Thoracic aorta (tissue), 2 donors: ENCODE results near the gene PRDM15. TPM values are rescaled to one million over a fixed set of nuclear protein-coding genes. Genes with fewer than 3 reads are reported as not detected.

ENCODE experiments used
- ATAC-seq: fragments of 150-250 bp; one replicate; pipeline ENCODE4 v1.8.0; 2017; ENCODE audit warnings: low read depth; ENCODE audit not compliant: insufficient number of reproducible peaks, low FRiP score
- DNase-seq: peaks from one replicate; pipeline ENCODE4 v3.0.0-alpha.2; 2020; ENCODE audit warnings: low spot score
- H3K27ac ChIP-seq, 2 donors: fragments of 200-600 bp; sonication (generic); 1 replicate in 1 of 2; 2 replicates in 1 of 2; pipeline ENCODE4 v1.5.1; 2016; ENCODE audit warnings: mild to moderate bottlenecking in 2 of 2, moderate library complexity in 2 of 2
- H3K27me3 ChIP-seq: fragments of 200-600 bp; sonication (generic); replicated peaks from 2 replicates; pipeline ENCODE4 v1.6.0; 2016; ENCODE audit warnings: mild to moderate bottlenecking; ENCODE audit not compliant: insufficient read depth
- H3K36me3 ChIP-seq: fragments of 200-600 bp; sonication (generic); one replicate; pipeline ENCODE4 v1.5.1; 2016
- H3K4me1 ChIP-seq, 2 donors: fragments of 200-600 bp; sonication (generic); 1 replicate in 1 of 2; 2 replicates in 1 of 2; pipeline versions ENCODE4 v1.5.1 to v1.6.0; 2016; ENCODE audit warnings: low read depth in 2 of 2, mild to moderate bottlenecking in 1 of 2; ENCODE audit not compliant: control insufficient read depth in 1 of 2
- H3K4me3 ChIP-seq: fragments of 200-600 bp; sonication (generic); 2 replicates; pipeline ENCODE4 v1.5.1; 2016; ENCODE audit warnings: mild to moderate bottlenecking
- H3K9me3 ChIP-seq: fragments of 200-600 bp; sonication (generic); 2 replicates; pipeline ENCODE4 v1.5.1; 2016
- total RNA-seq, 2 donors: library from RNA; depleted of rRNA; stranded (reverse); fragments of >200 nt; gene quantifications; one replicate each; pipeline versions ENCODE4 v1.1.0 to v1.2.3, GENCODE V29; 2016
- TF ChIP-seq, protein P1 (sequence below): fragments of 200-600 bp; sonication (generic); IDR thresholded peaks from one replicate; pipeline ENCODE4 v1.5.1; 2019; ENCODE audit warnings: antibody characterized with exemption

Gene PRDM15
- total RNA-seq, 2 donors from 2014 or later: 9.0 to 14.9 TPM

DNA sequence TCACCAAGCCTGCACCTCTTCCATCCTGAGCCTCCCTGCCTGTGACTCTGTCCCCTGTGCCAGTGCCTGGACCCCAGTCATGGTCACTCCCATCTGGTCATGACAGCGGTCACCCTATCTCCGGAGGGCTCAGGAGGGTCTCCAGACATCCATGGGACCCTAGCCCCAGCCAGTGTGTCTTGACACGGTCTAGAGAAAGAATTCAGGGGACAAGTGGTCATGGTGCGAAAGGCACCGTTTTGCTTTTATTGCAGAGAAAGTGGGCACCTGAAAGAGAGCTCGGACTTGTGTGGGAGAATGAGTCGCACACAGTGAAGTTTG is 107.6 kb downstream of the PRDM15 start:
- Histone ChIP-seq H3K27ac (no peak overlapping the region), H3K4me3 (no peak overlapping the region), H3K9me3 (no peaks in the 10 kb centered on the region), H3K4me1 (peaks cover 0 to 20% of the 10 kb centered on the region in 2 donors), H3K27me3 (no peaks in the 10 kb centered on the region), H3K36me3 (no peaks in the 10 kb centered on the region)
- no peak for DNase-seq
- TF ChIP-seq, protein P1, sequence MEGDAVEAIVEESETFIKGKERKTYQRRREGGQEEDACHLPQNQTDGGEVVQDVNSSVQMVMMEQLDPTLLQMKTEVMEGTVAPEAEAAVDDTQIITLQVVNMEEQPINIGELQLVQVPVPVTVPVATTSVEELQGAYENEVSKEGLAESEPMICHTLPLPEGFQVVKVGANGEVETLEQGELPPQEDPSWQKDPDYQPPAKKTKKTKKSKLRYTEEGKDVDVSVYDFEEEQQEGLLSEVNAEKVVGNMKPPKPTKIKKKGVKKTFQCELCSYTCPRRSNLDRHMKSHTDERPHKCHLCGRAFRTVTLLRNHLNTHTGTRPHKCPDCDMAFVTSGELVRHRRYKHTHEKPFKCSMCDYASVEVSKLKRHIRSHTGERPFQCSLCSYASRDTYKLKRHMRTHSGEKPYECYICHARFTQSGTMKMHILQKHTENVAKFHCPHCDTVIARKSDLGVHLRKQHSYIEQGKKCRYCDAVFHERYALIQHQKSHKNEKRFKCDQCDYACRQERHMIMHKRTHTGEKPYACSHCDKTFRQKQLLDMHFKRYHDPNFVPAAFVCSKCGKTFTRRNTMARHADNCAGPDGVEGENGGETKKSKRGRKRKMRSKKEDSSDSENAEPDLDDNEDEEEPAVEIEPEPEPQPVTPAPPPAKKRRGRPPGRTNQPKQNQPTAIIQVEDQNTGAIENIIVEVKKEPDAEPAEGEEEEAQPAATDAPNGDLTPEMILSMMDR: no peak
- no peak for ATAC-seq

DNA sequence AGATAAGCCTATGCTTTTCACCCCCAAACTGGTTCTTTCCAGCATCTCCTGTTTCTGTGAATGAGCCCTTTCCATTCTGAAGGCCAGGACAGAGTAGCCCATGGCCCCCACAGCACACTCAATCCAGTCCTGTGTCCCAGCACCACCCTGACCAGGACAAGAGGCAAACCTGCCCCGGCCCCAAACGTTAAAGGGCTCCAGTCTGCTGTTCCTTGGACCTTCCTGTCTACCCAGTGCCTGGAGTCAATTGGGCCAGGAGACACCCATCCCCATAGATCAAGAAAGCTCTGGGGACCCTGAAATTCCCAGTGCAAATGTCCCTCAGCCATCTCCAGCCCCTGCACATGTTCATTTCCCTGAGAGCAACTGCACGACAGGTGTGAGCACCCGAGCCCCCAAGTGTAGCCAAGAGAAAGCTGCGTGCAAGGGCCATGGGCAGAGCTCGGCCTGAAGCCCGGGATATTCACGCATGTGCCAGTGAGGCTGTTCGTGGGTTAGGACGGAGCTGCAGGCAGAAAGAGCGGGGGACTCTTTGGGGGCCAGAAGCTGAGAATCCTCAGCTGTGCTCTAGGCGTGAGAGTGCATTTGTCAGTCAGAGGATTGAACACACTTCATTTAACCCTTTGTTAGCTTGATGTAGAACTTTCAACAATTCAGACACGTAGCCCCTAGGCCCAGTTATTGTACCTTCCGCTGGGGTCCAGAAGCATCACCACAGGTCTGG is 108.1 kb downstream of the PRDM15 start:
- ATAC-seq (no peak), DNase-seq (no peak)
- TF ChIP-seq, protein P1: no peak
- H3K36me3 ChIP-seq: no peaks in the 10 kb centered on the region
- H3K27me3 ChIP-seq: no peaks in the 10 kb centered on the region
- H3K4me1 ChIP-seq: peaks cover 0 to 26% of the 10 kb centered on the region in 2 donors
- H3K9me3 ChIP-seq: no peaks in the 10 kb centered on the region
- no peak overlapping the region for H3K4me3 ChIP-seq
- H3K27ac ChIP-seq: no peak overlapping the region

DNA sequence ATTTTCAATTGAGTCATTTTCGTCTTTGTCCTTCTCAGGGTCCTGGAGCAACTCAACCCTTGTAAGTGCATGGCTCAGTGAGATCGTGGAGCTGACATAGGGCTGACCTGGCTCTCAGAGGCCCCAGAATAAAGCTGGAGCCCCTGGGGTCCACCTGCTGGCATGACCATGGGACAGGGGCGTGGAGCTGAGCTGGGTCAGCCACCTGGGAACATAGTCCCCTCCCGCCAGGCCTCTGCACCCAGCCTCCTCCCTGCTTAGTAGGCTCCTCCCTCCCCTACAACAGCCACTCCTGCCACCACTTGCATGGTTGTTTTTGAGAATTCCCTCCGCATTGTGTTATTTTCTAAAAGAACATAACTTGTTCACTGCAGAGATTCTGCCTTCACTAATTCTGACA is 109.2 kb downstream of the PRDM15 start:
- DNase-seq (no peak), ATAC-seq (no peak)
- Histone ChIP-seq H3K36me3 (no peaks in the 10 kb centered on the region), H3K9me3 (no peaks in the 10 kb centered on the region), H3K27me3 (no peaks in the 10 kb centered on the region), H3K4me1 (peaks cover 0 to 28% of the 10 kb centered on the region in 2 donors), H3K27ac (no peak overlapping the region), H3K4me3 (no peak overlapping the region)
- TF ChIP-seq, protein P1: no peak

DNA sequence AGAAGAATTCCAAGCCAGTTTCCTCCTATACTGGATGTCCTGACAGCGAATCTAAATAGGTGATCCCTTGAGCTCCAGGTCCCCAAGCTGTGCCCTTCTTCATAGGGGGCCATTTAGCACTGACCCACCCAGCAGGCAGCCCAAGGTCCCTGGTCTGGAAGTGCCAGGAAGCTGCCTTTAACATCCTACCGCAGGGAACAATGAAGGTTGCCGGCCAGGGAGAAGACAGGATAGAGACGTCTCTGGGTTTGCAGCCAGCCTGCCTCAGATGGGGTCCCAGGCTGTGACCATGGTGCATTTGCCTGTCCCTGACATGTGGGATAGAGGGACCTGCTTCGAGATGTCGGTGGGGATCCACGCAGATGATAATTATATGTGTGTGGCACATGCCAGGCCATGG is 109.6 kb downstream of the PRDM15 start:
- TF ChIP-seq, protein P1: no peak
- no peak for DNase-seq
- H3K27me3 ChIP-seq: no peaks in the 10 kb centered on the region
- H3K36me3 ChIP-seq: no peaks in the 10 kb centered on the region
- no peak overlapping the region for H3K4me3 ChIP-seq
- peaks cover 0 to 28% of the 10 kb centered on the region in 2 donors for H3K4me1 ChIP-seq
- H3K9me3 ChIP-seq: no peaks in the 10 kb centered on the region
- no peak for ATAC-seq
- no peak overlapping the region for H3K27ac ChIP-seq

DNA sequence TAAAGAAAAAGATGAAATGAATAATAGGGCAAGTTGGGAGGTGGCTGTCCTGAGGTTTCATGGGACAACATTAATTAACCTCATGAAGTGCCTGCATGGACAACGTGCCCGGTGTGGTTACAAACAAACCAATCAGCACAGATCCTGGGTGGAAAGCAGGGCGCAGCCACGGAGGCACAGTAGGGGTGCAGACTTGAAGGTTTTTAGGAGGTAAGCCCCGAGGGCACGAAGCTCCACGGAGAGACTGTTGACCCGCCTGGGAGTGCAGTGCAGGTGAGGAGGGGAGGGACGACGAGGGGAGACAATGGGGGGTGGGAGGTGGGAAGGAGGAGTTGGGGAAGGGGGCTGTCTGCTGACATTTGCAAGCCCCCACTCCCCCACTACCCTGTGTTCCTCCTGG is 110.0 kb downstream of the PRDM15 start:
- DNase-seq: no peak
- TF ChIP-seq, protein P1: no peak
- no peak for ATAC-seq
- H3K27me3 ChIP-seq: no peaks in the 10 kb centered on the region
- no peaks in the 10 kb centered on the region for H3K36me3 ChIP-seq
- no peaks in the 10 kb centered on the region for H3K9me3 ChIP-seq
- peaks cover 0 to 28% of the 10 kb centered on the region in 2 donors for H3K4me1 ChIP-seq
- H3K4me3 ChIP-seq: peak overlapping the region; percentile 69
- peak overlapping the region; percentile 55 to 75 for H3K27ac ChIP-seq
